Prostate gland (tissue), 2 donors: ENCODE measurements around the gene KCNK4. TPM values are rescaled to one million over a fixed set of nuclear protein-coding genes. Genes with fewer than 3 reads are reported as not detected.

ENCODE experiments used
- DNase-seq: peaks from one replicate; pipeline ENCODE4 v3.0.0-alpha.2; 2019; ENCODE audit warnings: low spot score
- H3K27ac ChIP-seq, 2 donors: fragments of 200-600 bp; sonication (generic); 2 replicates each; pipeline ENCODE4 v1.5.1; 2017 to 2019
- H3K27me3 ChIP-seq: fragments of 200-600 bp; sonication (generic); replicated peaks from 2 replicates; pipeline ENCODE4 v1.5.1; 2019; ENCODE audit not compliant: insufficient read depth
- H3K36me3 ChIP-seq, 2 donors: fragments of 200-600 bp; sonication (generic); 1 replicate in 1 of 2; 2 replicates in 1 of 2; pipeline versions ENCODE4 v1.5.1 to v1.8.1; 2017 to 2019
- H3K4me1 ChIP-seq: fragments of 200-600 bp; sonication (generic); replicated peaks from 2 replicates; pipeline ENCODE4 v1.5.1; 2019
- H3K4me3 ChIP-seq, 2 donors: fragments of 200-600 bp; sonication (generic); 2 replicates each; pipeline ENCODE4 v1.5.1; 2017 to 2019
- H3K9me3 ChIP-seq: fragments of 200-600 bp; sonication (generic); 2 replicates; pipeline ENCODE4 v1.5.1; 2017
- CTCF ChIP-seq, 4 experiments: fragments of 200-600 bp in 2 of 4; fragments of 450-650 bp in 2 of 4; sonication (generic) in 2 of 4; IDR thresholded peaks; 1 replicate in 3 of 4; 2 replicates in 1 of 4; pipeline ENCODE4 v1.5.1; 2016 to 2019; ENCODE audit warnings: antibody characterized with exemption in 4 of 4, mild to moderate bottlenecking in 2 of 4, moderate library complexity in 2 of 4
- POLR2A ChIP-seq: fragments of 450-650 bp; IDR thresholded peaks from one replicate; pipeline ENCODE4 v1.6.1; 2016; ENCODE audit warnings: antibody characterized with exemption, mild to moderate bottlenecking
- POLR2AphosphoS5 ChIP-seq: sonication (generic); formaldehyde crosslinking; IDR thresholded peaks from one replicate; pipeline ENCODE4 v1.6.1; 2017; ENCODE audit warnings: antibody characterized with exemption
- WGBS: methylation state at CpG from one replicate; pipeline ENCODE4 v1.1.5; 2018; 5-methylcytosine and 5-hydroxymethylcytosine counted together
- intact Hi-C: fragments of 100-400 bp; cut with DNase I; formaldehyde crosslinking; loops from one replicate; pipeline ENCODE4 v1.14.2; 2022
- total RNA-seq, 2 donors: library from RNA; depleted of rRNA; stranded (reverse); fragments of >200 nt; gene quantifications; one replicate each; pipeline ENCODE4 v1.1.0, GENCODE V29; 2016

KCNK4 gene
- total RNA-seq, 2 donors from 2014 or later, result not detected

GRCh38 chr11:64339286-64339685 is 48.2 kb downstream of the KCNK4 start:
- Histone ChIP-seq H3K27ac (no peak overlapping the region), H3K4me1 (peaks cover 4% of the 10 kb centered on the region)
- WGBS, result 58% methylated on average over 4 of the region's 4 CpGs

DNA sequence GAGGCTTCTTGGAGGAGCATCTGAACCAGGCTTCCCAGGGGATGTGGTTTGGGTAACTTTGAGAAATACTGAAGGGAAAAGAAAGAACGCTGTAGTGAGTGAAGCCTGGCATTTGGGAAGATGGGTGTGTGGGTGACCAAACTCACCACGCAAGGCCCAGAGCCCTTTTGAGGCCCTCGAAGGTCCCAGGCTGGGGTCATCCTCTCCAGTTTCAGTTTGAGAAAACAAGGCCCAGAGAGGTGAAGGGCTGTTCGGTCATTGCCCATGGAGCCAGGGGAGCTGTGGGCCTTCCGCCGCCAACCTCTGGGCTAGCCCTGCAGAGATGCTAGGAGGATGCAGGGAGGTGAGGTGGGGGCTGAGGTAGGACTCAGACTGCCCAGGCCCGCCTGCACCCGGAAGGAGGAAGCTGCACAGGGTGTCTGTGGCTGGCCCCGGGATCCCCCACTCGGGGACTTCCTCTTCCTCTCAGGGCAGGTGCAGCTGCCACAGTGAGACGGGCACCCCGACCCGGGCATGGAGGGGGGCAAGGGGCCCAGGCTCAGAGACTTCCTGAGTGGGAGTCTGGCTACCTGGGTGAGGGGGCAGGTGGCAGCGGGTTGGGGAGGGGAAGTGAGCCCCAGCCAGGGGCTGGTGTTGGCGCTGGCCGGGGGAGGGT is 48.8 kb downstream of the KCNK4 start, which contains the start of gene CCDC88B:
Gene CCDC88B, plus strand, starts transcription at position 451 of the 655 bp plus-strand sequence. Its CDS starts 63 bp downstream, at position 514.
- Histone ChIP-seq H3K27ac (no peak within 1 kb of the TSS), H3K27me3 (no peaks in the 10 kb centered on the region), H3K36me3 (no peaks in the 10 kb centered on the region), H3K4me3 (no peak within 1 kb of the TSS), H3K4me1 (peaks cover 4% of the 10 kb centered on the region), H3K9me3 (no peaks in the 10 kb centered on the region)
- intact Hi-C loops, result no loop called here
- 81% methylated on average over 15 of the region's 16 CpGs for WGBS
- DNase-seq, result no peak
- TF ChIP-seq POLR2AphosphoS5 (no peak), POLR2A (no peak), CTCF (IDR thresholded peaks at IDR 0.05) (no peak)

More at GRCh38 chr11:64339286-64339685, 48.2 kb downstream of the KCNK4 start:
- Histone ChIP-seq H3K27me3 (no peaks in the 10 kb centered on the region), H3K36me3 (no peaks in the 10 kb centered on the region), H3K9me3 (no peaks in the 10 kb centered on the region), H3K4me3 (no peak overlapping the region)
- TF ChIP-seq POLR2A (no peak), CTCF (IDR thresholded peaks at IDR 0.05) (no peak), POLR2AphosphoS5 (no peak)
- DNase-seq, result no peak
- intact Hi-C loops, result no loop called here

DNA sequence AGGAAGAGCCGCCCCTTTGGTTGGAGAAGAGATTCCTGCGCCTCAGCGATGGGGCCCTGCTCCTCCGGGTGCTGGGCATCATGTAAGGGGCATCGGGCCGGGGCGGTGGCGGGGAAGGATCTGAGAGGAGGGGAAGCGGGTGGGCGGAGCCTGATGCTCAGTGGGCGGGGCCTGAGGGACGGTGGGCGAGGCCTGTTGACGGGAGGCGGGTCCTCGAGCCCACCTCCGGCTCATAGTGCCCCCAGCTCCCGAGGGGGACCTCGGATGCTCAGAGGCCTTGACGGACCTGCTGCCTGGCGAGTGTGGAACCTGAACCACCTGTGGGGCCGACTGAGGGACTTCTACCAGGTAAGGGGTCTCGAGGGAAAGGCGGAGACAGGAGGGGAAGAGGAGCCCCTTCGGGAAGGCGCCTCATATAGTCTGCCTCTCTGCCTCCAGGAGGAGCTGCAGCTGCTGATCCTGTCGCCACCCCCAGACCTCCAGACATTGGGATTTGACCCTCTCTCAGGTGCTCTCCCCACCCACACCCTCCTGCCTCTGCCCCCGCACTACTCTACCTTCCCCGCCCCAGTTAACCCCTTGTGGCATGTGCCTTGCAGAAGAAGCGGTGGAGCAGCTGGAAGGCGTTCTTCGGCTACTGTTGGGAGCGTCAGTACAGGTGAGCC is 49.7 kb downstream of the KCNK4 start:
- TF ChIP-seq CTCF (IDR thresholded peaks at IDR 0.05), result no peak
- TF ChIP-seq POLR2A, result no peak
- no peak for TF ChIP-seq POLR2AphosphoS5
- Histone ChIP-seq H3K4me1 (peaks cover 4% of the 10 kb centered on the region), H3K9me3 (no peaks in the 10 kb centered on the region), H3K4me3 (no peak overlapping the region), H3K36me3 (no peaks in the 10 kb centered on the region), H3K27ac (no peak overlapping the region), H3K27me3 (no peaks in the 10 kb centered on the region)
- 58% methylated on average over 27 of the region's 33 CpGs for WGBS
- DNase-seq, result no peak
- intact Hi-C loops, result no loop called here

- DNase-seq, result no peak
- 94% methylated on average over 21 of the region's 21 CpGs for WGBS
- H3K27me3 ChIP-seq, result no peaks in the 10 kb centered on the region
- H3K4me1 ChIP-seq, result peaks cover 4% of the 10 kb centered on the region
- H3K9me3 ChIP-seq, result no peaks in the 10 kb centered on the region
- TF ChIP-seq POLR2A, result no peak
- TF ChIP-seq CTCF (IDR thresholded peaks at IDR 0.05), result no peak
- no peak for TF ChIP-seq POLR2AphosphoS5
- no peak overlapping the region for H3K27ac ChIP-seq
- intact Hi-C loops, result no loop called here
- no peak overlapping the region for H3K4me3 ChIP-seq
- no peaks in the 10 kb centered on the region for H3K36me3 ChIP-seq
Measured at GRCh38 chr11:64341429-64341828, 50.3 kb downstream of the KCNK4 start.
